Ishikawa (cell line): Measurements from ENCODE around the gene PHF3.

Experiments used
- CEBPB ChIP-seq: IDR thresholded peaks from 2 replicates; pipeline ENCODE4 v1.6.1; 2012
- EP300 ChIP-seq: IDR thresholded peaks from 2 replicates; pipeline ENCODE4 v1.6.1; 2012; ENCODE audit warnings: borderline replicate concordance
- NFIC ChIP-seq: IDR thresholded peaks from 2 replicates; pipeline ENCODE4 v1.6.1; 2012
- RAD21 ChIP-seq: IDR thresholded peaks from 2 replicates; pipeline ENCODE4 v1.6.1; 2012; ENCODE audit warnings: low read depth
- TAF1 ChIP-seq: IDR thresholded peaks from 2 replicates; pipeline ENCODE4 v1.6.1; 2012; ENCODE audit warnings: low read depth, mild to moderate bottlenecking
- TCF12 ChIP-seq: IDR thresholded peaks from 2 replicates; pipeline ENCODE4 v1.6.1; 2012; ENCODE audit warnings: low read depth
- TEAD4 ChIP-seq: IDR thresholded peaks from 2 replicates; pipeline ENCODE4 v1.6.1; 2012
- USF1 ChIP-seq: IDR thresholded peaks from 2 replicates; pipeline ENCODE4 v1.6.1; 2012
- ZBTB7A ChIP-seq: IDR thresholded peaks from 2 replicates; pipeline ENCODE4 v1.6.1; 2012; ENCODE audit warnings: low read depth

GRCh38 chr6:63635588-63636517 is at the start of gene PHF3:
- TF ChIP-seq TAF1 (peak; percentile 59), CEBPB (peak; percentile 98), ZBTB7A (peak; percentile 64; the same call in 1 of the 2 replicates), USF1 (peak; percentile 96), EP300 (peak; percentile 45), RAD21 (no peak), NFIC (no peak; the same call in 1 of the 2 replicates), TCF12 (peak; percentile 50; the same call in 1 of the 2 replicates), TEAD4 (no peak; the same call in 1 of the 2 replicates)
